ENCODE results near the gene PPP1R7.

Gene PPP1R7

GRCh38 chr2:241141214-241141770 lies 9.0 kb upstream of the PPP1R7 start (continued):
- TF ChIP-seq ZNF785 (tag by site-specific recombination; IDR thresholded peaks at IDR 0.05) (no peak), ZBTB7A (tag by site-specific recombination; IDR thresholded peaks at IDR 0.05; ENCODE audit: low read depth) (no peak)

GRCh38 chr2:241142063-241142462 lies 8.2 kb upstream of the PPP1R7 start:
- TF ChIP-seq ZNF155 (tag by site-specific recombination; IDR thresholded peaks at IDR 0.05) (no peak), RBAK (tag by site-specific recombination; IDR thresholded peaks at IDR 0.05) (no peak), SCRT2 (tag by site-specific recombination; IDR thresholded peaks at IDR 0.05) (no peak), ZEB2 (tag by site-specific recombination; IDR thresholded peaks at IDR 0.05) (no peak), ZNF514 (tag by site-specific recombination; IDR thresholded peaks at IDR 0.05) (no peak), ZXDB (tag by site-specific recombination; IDR thresholded peaks at IDR 0.05) (no peak), ZNF157 (tag by site-specific recombination; IDR thresholded peaks at IDR 0.05) (no peak)
- TF ChIP-seq, protein P1, sequence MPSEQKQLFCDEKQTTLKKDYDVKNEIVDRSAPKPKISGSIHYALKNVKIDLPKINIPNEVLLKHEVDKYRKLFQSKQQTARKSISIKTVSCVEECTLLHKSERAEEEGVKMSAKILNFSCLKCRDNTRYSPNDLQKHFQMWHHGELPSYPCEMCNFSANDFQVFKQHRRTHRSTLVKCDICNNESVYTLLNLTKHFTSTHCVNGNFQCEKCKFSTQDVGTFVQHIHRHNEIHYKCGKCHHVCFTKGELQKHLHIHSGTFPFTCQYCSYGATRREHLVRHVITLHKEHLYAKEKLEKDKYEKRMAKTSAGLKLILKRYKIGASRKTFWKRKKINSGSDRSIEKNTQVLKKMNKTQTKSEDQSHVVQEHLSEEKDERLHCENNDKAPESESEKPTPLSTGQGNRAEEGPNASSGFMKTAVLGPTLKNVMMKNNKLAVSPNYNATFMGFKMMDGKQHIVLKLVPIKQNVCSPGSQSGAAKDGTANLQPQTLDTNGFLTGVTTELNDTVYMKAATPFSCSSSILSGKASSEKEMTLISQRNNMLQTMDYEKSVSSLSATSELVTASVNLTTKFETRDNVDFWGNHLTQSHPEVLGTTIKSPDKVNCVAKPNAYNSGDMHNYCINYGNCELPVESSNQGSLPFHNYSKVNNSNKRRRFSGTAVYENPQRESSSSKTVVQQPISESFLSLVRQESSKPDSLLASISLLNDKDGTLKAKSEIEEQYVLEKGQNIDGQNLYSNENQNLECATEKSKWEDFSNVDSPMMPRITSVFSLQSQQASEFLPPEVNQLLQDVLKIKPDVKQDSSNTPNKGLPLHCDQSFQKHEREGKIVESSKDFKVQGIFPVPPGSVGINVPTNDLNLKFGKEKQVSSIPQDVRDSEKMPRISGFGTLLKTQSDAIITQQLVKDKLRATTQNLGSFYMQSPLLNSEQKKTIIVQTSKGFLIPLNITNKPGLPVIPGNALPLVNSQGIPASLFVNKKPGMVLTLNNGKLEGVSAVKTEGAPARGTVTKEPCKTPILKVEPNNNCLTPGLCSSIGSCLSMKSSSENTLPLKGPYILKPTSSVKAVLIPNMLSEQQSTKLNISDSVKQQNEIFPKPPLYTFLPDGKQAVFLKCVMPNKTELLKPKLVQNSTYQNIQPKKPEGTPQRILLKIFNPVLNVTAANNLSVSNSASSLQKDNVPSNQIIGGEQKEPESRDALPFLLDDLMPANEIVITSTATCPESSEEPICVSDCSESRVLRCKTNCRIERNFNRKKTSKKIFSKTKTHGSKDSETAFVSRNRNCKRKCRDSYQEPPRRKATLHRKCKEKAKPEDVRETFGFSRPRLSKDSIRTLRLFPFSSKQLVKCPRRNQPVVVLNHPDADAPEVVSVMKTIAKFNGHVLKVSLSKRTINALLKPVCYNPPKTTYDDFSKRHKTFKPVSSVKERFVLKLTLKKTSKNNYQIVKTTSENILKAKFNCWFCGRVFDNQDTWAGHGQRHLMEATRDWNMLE (tag by site-specific recombination; conservative IDR thresholded peaks at IDR 0.05; ENCODE audit: low read depth) = no peak
- ChIA-PET CTCF (interaction anchor here (0.6 kb wide), 1 partner anchor 52 kb away, joined by 4 read pairs; no protein-coding TSS in a partner anchor), POLR2A (no interaction called here)
- H3K9me3 ChIP-seq (ENCODE audit: control insufficient read depth, insufficient read depth, low read depth, low read length) = no peaks in the 10 kb centered on the region
- no peak overlapping the region for H3K4me3 ChIP-seq (ENCODE audit: low read depth, low read length)
- H3K36me3 ChIP-seq (ENCODE audit: control insufficient read depth in 2 of 2, insufficient read depth in 1 of 2, low read length in 2 of 2) = peaks cover 0 to 59% of the 10 kb centered on the region in 2 experiments; a peak in 2 of 3 replicates
- H3K27ac ChIP-seq (ENCODE audit: extremely low read depth, low read depth, low read length) = no peak overlapping the region
- H3K4me1 ChIP-seq (ENCODE audit: control insufficient read depth, insufficient read depth, low read length) = no peaks in the 10 kb centered on the region

DNA sequence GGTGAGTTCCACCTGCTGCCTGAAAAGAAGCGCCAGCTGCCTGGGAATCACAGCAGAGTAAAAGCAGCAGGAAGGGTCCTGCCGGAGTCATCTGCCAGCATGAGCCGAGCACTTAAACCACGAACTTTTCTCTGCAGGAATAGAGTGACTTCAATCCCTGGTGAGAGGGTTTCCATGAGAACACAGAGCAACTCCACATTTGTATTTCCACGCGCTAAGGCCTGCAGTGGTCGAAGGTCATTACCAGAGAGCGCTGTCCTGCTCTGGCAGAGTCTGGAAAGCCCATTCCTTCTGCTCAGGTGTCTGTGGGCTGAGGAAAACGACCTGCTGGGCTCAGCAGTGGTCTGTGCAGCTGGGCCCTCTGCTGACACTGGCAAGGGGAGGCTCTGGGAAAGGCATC lies 7.7 kb upstream of the PPP1R7 start:
- POLR2A ChIA-PET = no interaction called here
- TF ChIP-seq, protein P2, sequence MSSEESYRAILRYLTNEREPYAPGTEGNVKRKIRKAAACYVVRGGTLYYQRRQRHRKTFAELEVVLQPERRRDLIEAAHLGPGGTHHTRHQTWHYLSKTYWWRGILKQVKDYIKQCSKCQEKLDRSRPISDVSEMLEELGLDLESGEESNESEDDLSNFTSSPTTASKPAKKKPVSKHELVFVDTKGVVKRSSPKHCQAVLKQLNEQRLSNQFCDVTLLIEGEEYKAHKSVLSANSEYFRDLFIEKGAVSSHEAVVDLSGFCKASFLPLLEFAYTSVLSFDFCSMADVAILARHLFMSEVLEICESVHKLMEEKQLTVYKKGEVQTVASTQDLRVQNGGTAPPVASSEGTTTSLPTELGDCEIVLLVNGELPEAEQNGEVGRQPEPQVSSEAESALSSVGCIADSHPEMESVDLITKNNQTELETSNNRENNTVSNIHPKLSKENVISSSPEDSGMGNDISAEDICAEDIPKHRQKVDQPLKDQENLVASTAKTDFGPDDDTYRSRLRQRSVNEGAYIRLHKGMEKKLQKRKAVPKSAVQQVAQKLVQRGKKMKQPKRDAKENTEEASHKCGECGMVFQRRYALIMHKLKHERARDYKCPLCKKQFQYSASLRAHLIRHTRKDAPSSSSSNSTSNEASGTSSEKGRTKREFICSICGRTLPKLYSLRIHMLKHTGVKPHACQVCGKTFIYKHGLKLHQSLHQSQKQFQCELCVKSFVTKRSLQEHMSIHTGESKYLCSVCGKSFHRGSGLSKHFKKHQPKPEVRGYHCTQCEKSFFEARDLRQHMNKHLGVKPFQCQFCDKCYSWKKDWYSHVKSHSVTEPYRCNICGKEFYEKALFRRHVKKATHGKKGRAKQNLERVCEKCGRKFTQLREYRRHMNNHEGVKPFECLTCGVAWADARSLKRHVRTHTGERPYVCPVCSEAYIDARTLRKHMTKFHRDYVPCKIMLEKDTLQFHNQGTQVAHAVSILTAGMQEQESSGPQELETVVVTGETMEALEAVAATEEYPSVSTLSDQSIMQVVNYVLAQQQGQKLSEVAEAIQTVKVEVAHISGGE (tag by site-specific recombination; conservative IDR thresholded peaks at IDR 0.05; ENCODE audit: low read depth) = no peak
- peak; percentile 87 for TF ChIP-seq ZIC2 (tag by site-specific recombination; IDR thresholded peaks at IDR 0.05)
- TF ChIP-seq, protein P3, sequence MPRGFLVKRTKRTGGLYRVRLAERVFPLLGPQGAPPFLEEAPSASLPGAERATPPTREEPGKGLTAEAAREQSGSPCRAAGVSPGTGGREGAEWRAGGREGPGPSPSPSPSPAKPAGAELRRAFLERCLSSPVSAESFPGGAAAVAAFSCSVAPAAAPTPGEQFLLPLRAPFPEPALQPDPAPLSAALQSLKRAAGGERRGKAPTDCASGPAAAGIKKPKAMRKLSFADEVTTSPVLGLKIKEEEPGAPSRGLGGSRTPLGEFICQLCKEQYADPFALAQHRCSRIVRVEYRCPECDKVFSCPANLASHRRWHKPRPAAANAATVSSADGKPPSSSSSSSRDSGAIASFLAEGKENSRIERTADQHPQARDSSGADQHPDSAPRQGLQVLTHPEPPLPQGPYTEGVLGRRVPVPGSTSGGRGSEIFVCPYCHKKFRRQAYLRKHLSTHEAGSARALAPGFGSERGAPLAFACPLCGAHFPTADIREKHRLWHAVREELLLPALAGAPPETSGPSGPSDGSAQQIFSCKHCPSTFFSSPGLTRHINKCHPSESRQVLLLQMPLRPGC (tag by site-specific recombination; IDR thresholded peaks at IDR 0.05) = no peak
- no peaks in the 10 kb centered on the region for H3K4me1 ChIP-seq (ENCODE audit: control insufficient read depth, insufficient read depth, low read length)
- CTCF ChIA-PET = interaction anchor here (0.6 kb wide), 1 partner anchor 52 kb away, joined by 4 read pairs; no protein-coding TSS in a partner anchor
- no peak overlapping the region for H3K4me3 ChIP-seq (ENCODE audit: low read depth, low read length)
- H3K27ac ChIP-seq (ENCODE audit: extremely low read depth, low read depth, low read length) = no peak overlapping the region
- no peaks in the 10 kb centered on the region for H3K9me3 ChIP-seq (ENCODE audit: control insufficient read depth, insufficient read depth, low read depth, low read length)
- peaks cover 0 to 53% of the 10 kb centered on the region in 2 experiments; a peak in 2 of 3 replicates for H3K36me3 ChIP-seq (ENCODE audit: control insufficient read depth in 2 of 2, insufficient read depth in 1 of 2, low read length in 2 of 2)
